Activated naive CD4-positive, alpha-beta T cell treated with anti-CD3 and anti-CD28 coated beads, Interleukin-2, amount 50 U/mL, for 24 hours (primary cell): ENCODE measurements around the gene SNX19.
"Not testable (repeated sequence)": the region's sequence is repeated elsewhere in the genome, so short reads cannot be mapped to it uniquely, and the experiment has no call there.

Experiments
- H3K27ac Mint-ChIP-seq: one replicate; pipeline ENCODE4 v1.8.0; 2021; ENCODE audit warnings: mild to moderate bottlenecking, mixed read lengths
- H3K27me3 Mint-ChIP-seq: one replicate; pipeline ENCODE4 v1.8.0; 2021; ENCODE audit warnings: mixed read lengths
- H3K36me3 Mint-ChIP-seq: one replicate; pipeline ENCODE4 v1.8.0; 2021; ENCODE audit warnings: mixed read lengths
- H3K4me1 Mint-ChIP-seq: one replicate; pipeline ENCODE4 v1.8.0; 2021; ENCODE audit warnings: mixed read lengths
- H3K4me3 Mint-ChIP-seq: one replicate; pipeline ENCODE4 v1.8.0; 2021; ENCODE audit warnings: mild to moderate bottlenecking, mixed read lengths
- H3K9me3 Mint-ChIP-seq: one replicate; pipeline ENCODE4 v1.8.0; 2021; ENCODE audit warnings: mixed read lengths

SNX19 gene

GRCh38 chr11:130868086-130868710 lies 48.1 kb downstream of the SNX19 start:
- Mint-ChIP-seq H3K4me1 (peaks cover 10% of the 10 kb centered on the region), H3K27ac (no peak overlapping the region)

GRCh38 chr11:130866831-130867230 lies 49.4 kb downstream of the SNX19 start:
- H3K36me3 Mint-ChIP-seq = peaks cover 10% of the 10 kb centered on the region
- no peaks in the 10 kb centered on the region for H3K27me3 Mint-ChIP-seq

More at GRCh38 chr11:130868086-130868710, 48.1 kb downstream of the SNX19 start:
- Mint-ChIP-seq H3K36me3 (peaks cover 12% of the 10 kb centered on the region), H3K9me3 (no peaks in the 10 kb centered on the region), H3K4me3 (no peak overlapping the region), H3K27me3 (no peaks in the 10 kb centered on the region)

GRCh38 chr11:130865774-130866114 lies 50.5 kb downstream of the SNX19 start:
- no peaks in the 10 kb centered on the region for H3K9me3 Mint-ChIP-seq
- peaks cover 6% of the 10 kb centered on the region for H3K4me1 Mint-ChIP-seq
- H3K36me3 Mint-ChIP-seq = peaks cover 4% of the 10 kb centered on the region
- no peak overlapping the region for H3K27ac Mint-ChIP-seq
- no peak overlapping the region for H3K4me3 Mint-ChIP-seq
- H3K27me3 Mint-ChIP-seq = no peaks in the 10 kb centered on the region

More at GRCh38 chr11:130866831-130867230, 49.4 kb downstream of the SNX19 start:
- H3K9me3 Mint-ChIP-seq = no peaks in the 10 kb centered on the region
- no peak overlapping the region for H3K4me3 Mint-ChIP-seq
- H3K4me1 Mint-ChIP-seq = peaks cover 11% of the 10 kb centered on the region
- H3K27ac Mint-ChIP-seq = no peak overlapping the region

- H3K4me1 Mint-ChIP-seq = peaks cover 6% of the 10 kb centered on the region
- H3K9me3 Mint-ChIP-seq = no peaks in the 10 kb centered on the region
- H3K27me3 Mint-ChIP-seq = no peaks in the 10 kb centered on the region
- H3K36me3 Mint-ChIP-seq = peaks cover 3% of the 10 kb centered on the region
- no peak overlapping the region for H3K4me3 Mint-ChIP-seq
- no peak overlapping the region for H3K27ac Mint-ChIP-seq
These were observed 51.0 kb downstream of the SNX19 start for GRCh38 chr11:130865091-130865773.

GRCh38 chr11:130861902-130862860 lies 54.1 kb downstream of the SNX19 start:
- H3K4me1 Mint-ChIP-seq = peaks cover 6% of the 10 kb centered on the region
- no peaks in the 10 kb centered on the region for H3K9me3 Mint-ChIP-seq
- H3K36me3 Mint-ChIP-seq = no peaks in the 10 kb centered on the region
- no peak overlapping the region for H3K4me3 Mint-ChIP-seq
- no peak overlapping the region for H3K27ac Mint-ChIP-seq
- no peaks in the 10 kb centered on the region for H3K27me3 Mint-ChIP-seq

GRCh38 chr11:130861283-130861682 lies 55.0 kb downstream of the SNX19 start:
- Mint-ChIP-seq H3K27ac (no peak overlapping the region), H3K9me3 (no peaks in the 10 kb centered on the region), H3K4me1 (peaks cover 6% of the 10 kb centered on the region), H3K27me3 (peaks cover 1% of the 10 kb centered on the region), H3K4me3 (no peak overlapping the region), H3K36me3 (no peaks in the 10 kb centered on the region)

GRCh38 chr11:130859886-130860285 lies 56.4 kb downstream of the SNX19 start:
- Mint-ChIP-seq H3K36me3 (no peaks in the 10 kb centered on the region), H3K9me3 (no peaks in the 10 kb centered on the region), H3K27me3 (peaks cover 9% of the 10 kb centered on the region), H3K4me1 (peaks cover 6% of the 10 kb centered on the region), H3K27ac (no peak overlapping the region), H3K4me3 (no peak overlapping the region)

GRCh38 chr11:130858215-130858614 lies 58.1 kb downstream of the SNX19 start:
- Mint-ChIP-seq H3K9me3 (no peaks in the 10 kb centered on the region), H3K27me3 (peaks cover 12% of the 10 kb centered on the region), H3K36me3 (no peaks in the 10 kb centered on the region), H3K27ac (no peak overlapping the region), H3K4me3 (no peak overlapping the region), H3K4me1 (peaks cover 6% of the 10 kb centered on the region)

- not testable (repeated sequence) for H3K4me1 Mint-ChIP-seq, H3K27ac Mint-ChIP-seq, H3K9me3 Mint-ChIP-seq, H3K4me3 Mint-ChIP-seq, H3K36me3 Mint-ChIP-seq
- H3K27me3 Mint-ChIP-seq = peaks cover 12% of the 10 kb centered on the region
These were observed 60.6 kb downstream of the SNX19 start for GRCh38 chr11:130855707-130856106.

- Mint-ChIP-seq H3K27me3 (peaks cover 12% of the 10 kb centered on the region), H3K9me3 (no peaks in the 10 kb centered on the region), H3K4me1 (no peaks in the 10 kb centered on the region), H3K4me3 (no peak overlapping the region), H3K36me3 (no peaks in the 10 kb centered on the region), H3K27ac (no peak overlapping the region)
These were observed 61.8 kb downstream of the SNX19 start for GRCh38 chr11:130854483-130854882.

GRCh38 chr11:130852589-130852988 lies 63.7 kb downstream of the SNX19 start:
- H3K27ac Mint-ChIP-seq = no peak overlapping the region
- no peak overlapping the region for H3K4me3 Mint-ChIP-seq
- H3K36me3 Mint-ChIP-seq = no peaks in the 10 kb centered on the region
- no peaks in the 10 kb centered on the region for H3K4me1 Mint-ChIP-seq
- peaks cover 12% of the 10 kb centered on the region for H3K27me3 Mint-ChIP-seq
- H3K9me3 Mint-ChIP-seq = no peaks in the 10 kb centered on the region

GRCh38 chr11:130850185-130850944 lies 65.9 kb downstream of the SNX19 start:
- Mint-ChIP-seq H3K4me1 (no peaks in the 10 kb centered on the region), H3K4me3 (no peak overlapping the region), H3K9me3 (no peaks in the 10 kb centered on the region), H3K27ac (no peak overlapping the region), H3K27me3 (peaks cover 7% of the 10 kb centered on the region), H3K36me3 (no peaks in the 10 kb centered on the region)

GRCh38 chr11:130849215-130849568 lies 67.1 kb downstream of the SNX19 start:
- no peaks in the 10 kb centered on the region for H3K9me3 Mint-ChIP-seq
- peaks cover 3% of the 10 kb centered on the region for H3K27me3 Mint-ChIP-seq
- no peak overlapping the region for H3K4me3 Mint-ChIP-seq
- H3K27ac Mint-ChIP-seq = no peak overlapping the region
- H3K4me1 Mint-ChIP-seq = no peaks in the 10 kb centered on the region
- no peaks in the 10 kb centered on the region for H3K36me3 Mint-ChIP-seq

- no peak overlapping the region for H3K27ac Mint-ChIP-seq
- H3K27me3 Mint-ChIP-seq = peaks cover 2% of the 10 kb centered on the region
- H3K36me3 Mint-ChIP-seq = no peaks in the 10 kb centered on the region
- H3K4me3 Mint-ChIP-seq = no peak overlapping the region
- H3K9me3 Mint-ChIP-seq = no peaks in the 10 kb centered on the region
- H3K4me1 Mint-ChIP-seq = no peaks in the 10 kb centered on the region
These were observed 67.7 kb downstream of the SNX19 start for GRCh38 chr11:130848361-130849214.

GRCh38 chr11:130847517-130847916 lies 68.8 kb downstream of the SNX19 start:
- no peak overlapping the region for H3K4me3 Mint-ChIP-seq
- H3K27me3 Mint-ChIP-seq = peaks cover 2% of the 10 kb centered on the region
- H3K27ac Mint-ChIP-seq = no peak overlapping the region
- no peaks in the 10 kb centered on the region for H3K9me3 Mint-ChIP-seq
- no peaks in the 10 kb centered on the region for H3K36me3 Mint-ChIP-seq
- no peaks in the 10 kb centered on the region for H3K4me1 Mint-ChIP-seq
